ENCODE measurements around the gene EP400.

The EP400 gene

DNA sequence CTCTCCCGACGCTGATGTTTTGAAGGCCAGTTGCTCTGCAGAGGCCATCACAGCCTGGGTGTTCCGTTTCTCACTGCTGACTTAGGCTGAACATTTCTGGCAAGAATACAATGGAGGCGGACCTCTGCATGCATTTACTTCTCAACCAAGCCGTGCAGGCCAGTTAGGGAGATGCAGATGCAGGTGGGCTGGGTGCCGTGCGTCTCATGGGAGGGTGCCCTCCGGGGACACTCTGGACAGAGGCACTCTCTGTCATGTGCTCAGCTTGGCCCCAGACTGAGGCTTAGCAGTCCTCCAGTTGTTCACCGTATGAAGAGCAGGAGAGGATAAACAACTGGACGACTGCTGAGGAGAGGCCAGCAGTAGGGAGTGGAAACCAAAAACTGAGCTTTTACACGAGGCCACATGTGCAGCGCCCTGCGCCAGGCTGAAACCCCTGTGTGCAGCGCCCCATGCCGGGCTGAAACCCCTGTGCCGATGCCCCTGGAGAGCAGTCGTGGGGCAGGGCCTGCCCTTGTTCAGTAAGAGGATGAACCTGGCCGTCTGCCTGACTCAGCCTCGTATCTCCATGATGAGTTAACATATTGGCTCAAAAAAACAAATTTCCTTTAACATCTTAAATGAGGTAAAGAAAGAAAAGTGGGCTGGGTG is 162.0 kb downstream of the EP400 start:
- no peak for TF ChIP-seq EZH2 (IDR thresholded peaks at IDR 0.05; ENCODE audit: borderline replicate concordance, low read length)
- TF ChIP-seq, protein P1, sequence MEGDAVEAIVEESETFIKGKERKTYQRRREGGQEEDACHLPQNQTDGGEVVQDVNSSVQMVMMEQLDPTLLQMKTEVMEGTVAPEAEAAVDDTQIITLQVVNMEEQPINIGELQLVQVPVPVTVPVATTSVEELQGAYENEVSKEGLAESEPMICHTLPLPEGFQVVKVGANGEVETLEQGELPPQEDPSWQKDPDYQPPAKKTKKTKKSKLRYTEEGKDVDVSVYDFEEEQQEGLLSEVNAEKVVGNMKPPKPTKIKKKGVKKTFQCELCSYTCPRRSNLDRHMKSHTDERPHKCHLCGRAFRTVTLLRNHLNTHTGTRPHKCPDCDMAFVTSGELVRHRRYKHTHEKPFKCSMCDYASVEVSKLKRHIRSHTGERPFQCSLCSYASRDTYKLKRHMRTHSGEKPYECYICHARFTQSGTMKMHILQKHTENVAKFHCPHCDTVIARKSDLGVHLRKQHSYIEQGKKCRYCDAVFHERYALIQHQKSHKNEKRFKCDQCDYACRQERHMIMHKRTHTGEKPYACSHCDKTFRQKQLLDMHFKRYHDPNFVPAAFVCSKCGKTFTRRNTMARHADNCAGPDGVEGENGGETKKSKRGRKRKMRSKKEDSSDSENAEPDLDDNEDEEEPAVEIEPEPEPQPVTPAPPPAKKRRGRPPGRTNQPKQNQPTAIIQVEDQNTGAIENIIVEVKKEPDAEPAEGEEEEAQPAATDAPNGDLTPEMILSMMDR (IDR thresholded peaks at IDR 0.05; ENCODE audit: low read length) = no peak
- no peaks in the 10 kb centered on the region for H3K27me3 ChIP-seq (ENCODE audit: insufficient read depth, low read length)
- H2AFZ ChIP-seq (ENCODE audit: low read length) = no peak overlapping the region
- H3K9ac ChIP-seq (ENCODE audit: low read length) = no peak overlapping the region
- H3K9me2 ChIP-seq (ENCODE audit: low read depth, low read length) = no peaks in the 10 kb centered on the region
- no peaks in the 10 kb centered on the region for H4K20me1 ChIP-seq (ENCODE audit: insufficient read depth, low read length)
- no peak overlapping the region for H3K27ac ChIP-seq (ENCODE audit: low read depth, low read length, poor library complexity, severe bottlenecking)
- no peak overlapping the region for H3K4me3 ChIP-seq (ENCODE audit: low read depth, low read length, poor library complexity, severe bottlenecking)
- no peaks in the 10 kb centered on the region; the same call in 1 of the 2 replicates for H3K79me2 ChIP-seq (ENCODE audit: insufficient read depth, low read length)
- no peak overlapping the region for H3K4me2 ChIP-seq (ENCODE audit: low read length)
- no peaks in the 10 kb centered on the region for H3K9me3 ChIP-seq (ENCODE audit: low read length)
- no peaks in the 10 kb centered on the region for H3K4me1 ChIP-seq (ENCODE audit: insufficient read depth, low read length, severe bottlenecking)
- no peaks in the 10 kb centered on the region for H3F3A ChIP-seq (ENCODE audit: insufficient read depth, low read length)
- H3K36me3 ChIP-seq (ENCODE audit: insufficient read depth, low read length) = peaks cover 78% of the 10 kb centered on the region

DNA sequence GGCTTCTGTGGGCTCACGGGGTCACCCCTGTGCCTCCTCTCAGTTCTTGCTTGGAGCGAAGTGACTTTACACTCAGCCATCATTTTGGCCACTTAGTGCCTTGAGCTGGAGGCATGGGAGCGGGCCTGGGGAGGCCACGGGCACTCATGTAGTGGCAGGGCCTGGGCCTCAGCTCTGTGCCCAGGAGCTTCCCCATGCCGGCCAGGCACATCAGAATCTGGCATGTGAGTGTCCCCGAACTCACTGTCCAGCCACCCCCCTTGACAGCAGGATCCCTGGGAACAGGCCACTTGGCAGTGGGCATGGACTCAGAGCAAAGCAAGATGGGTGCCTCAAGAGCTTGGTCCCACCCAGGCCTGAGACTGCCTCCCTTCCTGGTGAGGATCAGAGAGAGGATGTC is 164.9 kb downstream of the EP400 start:
- no peak overlapping the region for H2AFZ ChIP-seq (ENCODE audit: low read length)
- no peaks in the 10 kb centered on the region for H3K9me2 ChIP-seq (ENCODE audit: low read depth, low read length)
- H3K36me3 ChIP-seq (ENCODE audit: insufficient read depth, low read length) = peaks cover 78% of the 10 kb centered on the region
- no peaks in the 10 kb centered on the region for H3K4me1 ChIP-seq (ENCODE audit: insufficient read depth, low read length, severe bottlenecking)
- no peak overlapping the region for H3K27ac ChIP-seq (ENCODE audit: low read depth, low read length, poor library complexity, severe bottlenecking)
- H3K4me2 ChIP-seq (ENCODE audit: low read length) = no peak overlapping the region
- no peaks in the 10 kb centered on the region for H3K79me2 ChIP-seq (ENCODE audit: insufficient read depth, low read length)
- no peaks in the 10 kb centered on the region for H3K27me3 ChIP-seq (ENCODE audit: insufficient read depth, low read length)
- no peaks in the 10 kb centered on the region for H4K20me1 ChIP-seq (ENCODE audit: insufficient read depth, low read length)
- H3F3A ChIP-seq (ENCODE audit: insufficient read depth, low read length) = no peaks in the 10 kb centered on the region
- no peak overlapping the region for H3K4me3 ChIP-seq (ENCODE audit: low read depth, low read length, poor library complexity, severe bottlenecking)
- H3K9me3 ChIP-seq (ENCODE audit: low read length) = no peaks in the 10 kb centered on the region
- H3K9ac ChIP-seq (ENCODE audit: low read length) = no peak overlapping the region
- no peak for TF ChIP-seq EZH2 (IDR thresholded peaks at IDR 0.05; ENCODE audit: borderline replicate concordance, low read length)
- TF ChIP-seq, protein P1 (IDR thresholded peaks at IDR 0.05; ENCODE audit: low read length) = no peak

DNA sequence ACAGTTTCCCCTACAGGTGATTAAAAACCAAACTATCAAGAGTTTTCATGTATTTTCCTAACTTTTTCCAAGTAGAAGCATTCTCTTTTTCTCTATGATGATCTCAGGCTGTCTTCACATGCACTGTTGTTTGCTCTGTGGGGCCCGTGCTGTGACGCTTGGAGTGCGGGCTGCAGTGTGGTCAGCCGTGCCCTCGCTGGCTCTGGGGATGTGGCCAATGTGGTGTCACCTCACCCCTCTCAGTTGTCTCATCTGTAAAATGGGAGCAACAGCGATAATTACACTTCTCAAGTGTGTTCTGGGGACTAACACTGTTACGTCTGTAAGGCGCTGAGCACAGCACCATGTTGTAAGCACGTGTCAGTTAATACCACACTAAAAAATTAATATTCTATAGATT is 165.8 kb downstream of the EP400 start:
- no peaks in the 10 kb centered on the region for H3K79me2 ChIP-seq (ENCODE audit: insufficient read depth, low read length)
- no peak overlapping the region for H3K4me2 ChIP-seq (ENCODE audit: low read length)
- H3K27ac ChIP-seq (ENCODE audit: low read depth, low read length, poor library complexity, severe bottlenecking) = no peak overlapping the region
- no peaks in the 10 kb centered on the region for H4K20me1 ChIP-seq (ENCODE audit: insufficient read depth, low read length)
- H3K27me3 ChIP-seq (ENCODE audit: insufficient read depth, low read length) = no peaks in the 10 kb centered on the region
- no peak overlapping the region for H3K9ac ChIP-seq (ENCODE audit: low read length)
- TF ChIP-seq EZH2 (IDR thresholded peaks at IDR 0.05; ENCODE audit: borderline replicate concordance, low read length) = no peak
- TF ChIP-seq, protein P1 (IDR thresholded peaks at IDR 0.05; ENCODE audit: low read length) = no peak
- H3K9me2 ChIP-seq (ENCODE audit: low read depth, low read length) = no peaks in the 10 kb centered on the region
- H3K4me3 ChIP-seq (ENCODE audit: low read depth, low read length, poor library complexity, severe bottlenecking) = no peak overlapping the region
- no peaks in the 10 kb centered on the region for H3F3A ChIP-seq (ENCODE audit: insufficient read depth, low read length)
- H3K9me3 ChIP-seq (ENCODE audit: low read length) = no peaks in the 10 kb centered on the region
- no peak overlapping the region for H2AFZ ChIP-seq (ENCODE audit: low read length)
- no peaks in the 10 kb centered on the region for H3K4me1 ChIP-seq (ENCODE audit: insufficient read depth, low read length, severe bottlenecking)
- peaks cover 75% of the 10 kb centered on the region for H3K36me3 ChIP-seq (ENCODE audit: insufficient read depth, low read length)
